MM.1S (cell line): ENCODE results near the gene SMAGP.

Experiments used
- DNase-seq: peaks from one replicate; pipeline ENCODE4 v3.0.0-alpha.2; 2015
- H2AFZ ChIP-seq: fragments of 300-600 bp; sonication (generic); 2 replicates; pipeline ENCODE4 v1.6.0; 2016; ENCODE audit warnings: antibody characterized with exemption, low read length
- H3F3A ChIP-seq: fragments of 300-600 bp; sonication (generic); 2 replicates; pipeline ENCODE4 v1.6.1; 2016; ENCODE audit warnings: mild to moderate bottlenecking, antibody characterized with exemption, low read length, moderate library complexity, mixed read lengths; ENCODE audit not compliant: insufficient read depth
- H3K27ac ChIP-seq: fragments of 300-600 bp; sonication (generic); 2 replicates; pipeline ENCODE4 v1.5.1; 2016; ENCODE audit warnings: mild to moderate bottlenecking, low read length
- H3K27me3 ChIP-seq: fragments of 300-600 bp; sonication (generic); replicated peaks from 2 replicates; pipeline ENCODE4 v1.6.0; 2016; ENCODE audit warnings: low read length; ENCODE audit not compliant: insufficient read depth
- H3K36me3 ChIP-seq: fragments of 300-600 bp; sonication (generic); replicated peaks from 2 replicates; pipeline ENCODE4 v1.6.1; 2016; ENCODE audit warnings: mild to moderate bottlenecking, low read length, mixed read lengths; ENCODE audit not compliant: insufficient read depth
- H3K4me1 ChIP-seq: fragments of 300-600 bp; sonication (generic); 2 replicates; pipeline ENCODE4 v1.6.1; 2016; ENCODE audit warnings: low read length, mixed read lengths
- H3K4me2 ChIP-seq: fragments of 300-600 bp; sonication (generic); 2 replicates; pipeline ENCODE4 v1.6.0; 2016; ENCODE audit warnings: low read depth, low read length
- H3K4me3 ChIP-seq: fragments of 300-600 bp; sonication (generic); 2 replicates; pipeline ENCODE4 v1.5.1; 2016; ENCODE audit warnings: low read length, mixed read lengths
- H3K79me2 ChIP-seq: fragments of 300-600 bp; sonication (generic); 2 replicates; pipeline ENCODE4 v1.6.1; 2016; ENCODE audit warnings: mixed run types, low read length, mixed read lengths
- H3K9ac ChIP-seq: fragments of 300-600 bp; sonication (generic); 2 replicates; pipeline ENCODE4 v1.6.1; 2016; ENCODE audit warnings: low read length, mixed read lengths
- H3K9me2 ChIP-seq: fragments of 300-600 bp; sonication (generic); replicated peaks from 2 replicates; pipeline ENCODE4 v1.6.1; 2016; ENCODE audit warnings: mild to moderate bottlenecking, low read length, mixed read lengths; ENCODE audit not compliant: insufficient read depth
- H3K9me3 ChIP-seq: fragments of 300-600 bp; sonication (generic); replicated peaks from 2 replicates; pipeline ENCODE4 v1.6.1; 2016; ENCODE audit warnings: mild to moderate bottlenecking, low read length, mixed read lengths; ENCODE audit not compliant: insufficient read depth
- H4K20me1 ChIP-seq: fragments of 300-600 bp; sonication (generic); 2 replicates; pipeline ENCODE4 v1.6.1; 2016; ENCODE audit warnings: mild to moderate bottlenecking, low read length, moderate library complexity, mixed read lengths; ENCODE audit not compliant: insufficient read depth
- EZH2 ChIP-seq: fragments of 300-600 bp; sonication (generic); optimal IDR thresholded peaks from 2 replicates; pipeline ENCODE3; 2017; ENCODE audit warnings: low read depth, mild to moderate bottlenecking, antibody characterized with exemption, low read length, mixed read lengths
- EZH2phosphoT487 ChIP-seq: fragments of 300-600 bp; sonication (generic); IDR thresholded peaks from 2 replicates; pipeline ENCODE4 v1.6.1; 2018; ENCODE audit warnings: antibody characterized with exemption, low read length
- TF ChIP-seq, protein P1 (sequence below): fragments of 300-600 bp; sonication (generic); IDR thresholded peaks from 2 replicates; pipeline ENCODE4 v1.5.1; 2016; ENCODE audit warnings: antibody characterized with exemption, low read length, mixed read lengths

Gene SMAGP

GRCh38 chr12:51219322-51219721 lies 50.9 kb downstream of the SMAGP start:
- Histone ChIP-seq H3K4me1 (0 out of 2 replicates have a peak, but pooled peaks cover 5% of the 10 kb centered on the region), H3K9me2 (no peaks in the 10 kb centered on the region), H3K79me2 (no peaks in the 10 kb centered on the region), H3K9ac (no peak overlapping the region), H3F3A (peaks cover 14% of the 10 kb centered on the region), H3K4me3 (no peak overlapping the region; the same call in 1 of the 2 replicates), H3K27ac (no peak overlapping the region), H3K9me3 (no peaks in the 10 kb centered on the region), H4K20me1 (no peaks in the 10 kb centered on the region), H3K4me2 (peak overlapping the region; percentile 96; the same call in 1 of the 2 replicates), H3K27me3 (no peaks in the 10 kb centered on the region), H3K36me3 (no peaks in the 10 kb centered on the region), H2AFZ (no peak overlapping the region)
- no peak for DNase-seq
- TF ChIP-seq EZH2phosphoT487 (no peak), EZH2 (no peak)
- TF ChIP-seq, protein P1, sequence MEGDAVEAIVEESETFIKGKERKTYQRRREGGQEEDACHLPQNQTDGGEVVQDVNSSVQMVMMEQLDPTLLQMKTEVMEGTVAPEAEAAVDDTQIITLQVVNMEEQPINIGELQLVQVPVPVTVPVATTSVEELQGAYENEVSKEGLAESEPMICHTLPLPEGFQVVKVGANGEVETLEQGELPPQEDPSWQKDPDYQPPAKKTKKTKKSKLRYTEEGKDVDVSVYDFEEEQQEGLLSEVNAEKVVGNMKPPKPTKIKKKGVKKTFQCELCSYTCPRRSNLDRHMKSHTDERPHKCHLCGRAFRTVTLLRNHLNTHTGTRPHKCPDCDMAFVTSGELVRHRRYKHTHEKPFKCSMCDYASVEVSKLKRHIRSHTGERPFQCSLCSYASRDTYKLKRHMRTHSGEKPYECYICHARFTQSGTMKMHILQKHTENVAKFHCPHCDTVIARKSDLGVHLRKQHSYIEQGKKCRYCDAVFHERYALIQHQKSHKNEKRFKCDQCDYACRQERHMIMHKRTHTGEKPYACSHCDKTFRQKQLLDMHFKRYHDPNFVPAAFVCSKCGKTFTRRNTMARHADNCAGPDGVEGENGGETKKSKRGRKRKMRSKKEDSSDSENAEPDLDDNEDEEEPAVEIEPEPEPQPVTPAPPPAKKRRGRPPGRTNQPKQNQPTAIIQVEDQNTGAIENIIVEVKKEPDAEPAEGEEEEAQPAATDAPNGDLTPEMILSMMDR = no peak

- Histone ChIP-seq H3K27ac (peak overlapping the region; percentile 48; the same call in 1 of the 2 replicates), H3K4me1 (0 out of 2 replicates have a peak, but pooled peaks cover 5% of the 10 kb centered on the region), H2AFZ (peak overlapping the region; percentile 92), H3K9me2 (no peaks in the 10 kb centered on the region), H3K9ac (peak overlapping the region; percentile 77), H3K4me3 (peak overlapping the region; percentile 69), H4K20me1 (no peaks in the 10 kb centered on the region), H3K4me2 (peak overlapping the region; percentile 96), H3F3A (peaks cover 14% of the 10 kb centered on the region), H3K79me2 (no peaks in the 10 kb centered on the region), H3K36me3 (no peaks in the 10 kb centered on the region), H3K9me3 (no peaks in the 10 kb centered on the region), H3K27me3 (no peaks in the 10 kb centered on the region)
- DNase-seq = no peak
- TF ChIP-seq EZH2phosphoT487 (no peak), EZH2 (no peak)
- TF ChIP-seq, protein P1 = no peak
Observed at GRCh38 chr12:51218607-51219161, 51.5 kb downstream of the SMAGP start.

GRCh38 chr12:51217968-51218606 lies 52.1 kb downstream of the SMAGP start, which contains the start of gene POU6F1:
Gene POU6F1 (minus strand): TSS chr12:51218062. CDS start chr12:51206836, 11,226 bp downstream.
- Histone ChIP-seq H3K4me2 (peak within 1 kb of the TSS; percentile 96), H3F3A (peaks cover 14% of the 10 kb centered on the region), H3K9me2 (no peaks in the 10 kb centered on the region), H3K9me3 (no peaks in the 10 kb centered on the region), H2AFZ (peak within 1 kb of the TSS; percentile 92), H4K20me1 (no peaks in the 10 kb centered on the region), H3K36me3 (no peaks in the 10 kb centered on the region), H3K4me1 (0 out of 2 replicates have a peak, but pooled peaks cover 5% of the 10 kb centered on the region), H3K27ac (peak within 1 kb of the TSS; percentile 48; the same call in 1 of the 2 replicates), H3K27me3 (no peaks in the 10 kb centered on the region), H3K79me2 (no peaks in the 10 kb centered on the region), H3K4me3 (peak within 1 kb of the TSS; percentile 69), H3K9ac (peak within 1 kb of the TSS; percentile 77)
- no peak for TF ChIP-seq EZH2
- TF ChIP-seq, protein P1 = peak; percentile 56
- peak; percentile 84 for DNase-seq
